HepG2 (cell line): ENCODE results near the gene INSR. TPM values are rescaled to one million over a fixed set of nuclear protein-coding genes. Genes with fewer than 3 reads are reported as not detected.

ENCODE experiments used
- AHDC1 ChIP-seq: sonication (generic); formaldehyde crosslinking; IDR thresholded peaks from 2 replicates; pipeline ENCODE4 v1.5.1; 2020; ENCODE audit warnings: mild to moderate bottlenecking, missing genetic modification reagents, borderline replicate concordance
- ARNTL ChIP-seq: sonication (generic); formaldehyde crosslinking; IDR thresholded peaks from 2 replicates; pipeline ENCODE4 v1.4.0; 2020; ENCODE audit warnings: mild to moderate bottlenecking, missing genetic modification reagents
- BCL6 ChIP-seq: IDR thresholded peaks from 2 replicates; pipeline ENCODE4 v1.6.1; 2016; ENCODE audit warnings: missing genetic modification reagents, missing compliant biosample characterization
- E2F2 ChIP-seq: sonication (generic); formaldehyde crosslinking; IDR thresholded peaks from 2 replicates; pipeline ENCODE4 v1.4.0; 2020; ENCODE audit warnings: missing genetic modification reagents, borderline replicate concordance
- HNRNPK ChIP-seq: fragments of 200-400 bp; formaldehyde crosslinking; IDR thresholded peaks from 2 replicates; pipeline ENCODE4 v1.6.1; 2018; ENCODE audit warnings: low read length, low read depth, moderate library complexity, mild to moderate bottlenecking; ENCODE audit not compliant: poor library complexity, severe bottlenecking
- HOXA3 ChIP-seq: sonication (generic); formaldehyde crosslinking; IDR thresholded peaks from 2 replicates; pipeline ENCODE4 v1.5.0; 2020; ENCODE audit warnings: missing genetic modification reagents
- KDM5B ChIP-seq: sonication (generic); formaldehyde crosslinking; IDR thresholded peaks from 2 replicates; pipeline ENCODE4 v1.4.0; 2020; ENCODE audit warnings: missing genetic modification reagents, mild to moderate bottlenecking, borderline replicate concordance
- PAWR ChIP-seq: sonication (generic); formaldehyde crosslinking; IDR thresholded peaks from 2 replicates; pipeline ENCODE4 v1.4.0; 2020; ENCODE audit warnings: missing genetic modification reagents, mild to moderate bottlenecking, borderline replicate concordance
- RARA ChIP-seq: IDR thresholded peaks from 2 replicates; pipeline ENCODE4 v1.6.1; 2016; ENCODE audit warnings: missing genetic modification reagents, missing compliant biosample characterization
- SP5 ChIP-seq: IDR thresholded peaks from 2 replicates; pipeline ENCODE4 v1.6.1; 2016; ENCODE audit warnings: low read depth, borderline replicate concordance
- TBP ChIP-seq: sonication (generic); formaldehyde crosslinking; IDR thresholded peaks from 2 replicates; pipeline ENCODE4 v1.5.0; 2020; ENCODE audit warnings: missing genetic modification reagents
- TGIF2 ChIP-seq: IDR thresholded peaks from 2 replicates; pipeline ENCODE4 v1.6.1; 2016; ENCODE audit warnings: control low read depth, missing compliant biosample characterization
- ZNF253 ChIP-seq: sonication (generic); formaldehyde crosslinking; IDR thresholded peaks from 2 replicates; pipeline ENCODE4 v1.8.0; 2022; ENCODE audit warnings: mild to moderate bottlenecking, missing genetic modification reagents, borderline replicate concordance
- ZNF501 ChIP-seq: sonication (generic); formaldehyde crosslinking; IDR thresholded peaks from 2 replicates; pipeline ENCODE4 v1.5.1; 2020; ENCODE audit warnings: mild to moderate bottlenecking, moderate library complexity, missing genetic modification reagents
- ZNF746 ChIP-seq: sonication (generic); formaldehyde crosslinking; IDR thresholded peaks from 2 replicates; pipeline ENCODE4 v1.8.0; 2022; ENCODE audit warnings: mild to moderate bottlenecking, missing genetic modification reagents
- ZNF761 ChIP-seq: sonication (generic); formaldehyde crosslinking; conservative IDR thresholded peaks from 2 replicates; pipeline ENCODE4 v1.4.0; 2020; ENCODE audit warnings: mild to moderate bottlenecking, missing genetic modification reagents
- polyA plus RNA-seq, 8 experiments: library from polyadenylated mRNA; depleted of rRNA in 3 of 8; stranded (reverse) in 7 of 8; unstranded in 1 of 8; fragments of >200 nt; fragmentation: Illumina TruSeq in 4 of 8; extraction: Trizol in 4 of 8; gene quantifications; 2 replicates each; pipeline versions ENCODE4 v1.2.1 to v1.2.3, GENCODE V29; 2011 to 2016; ENCODE audit warnings: low read depth in 4 of 8, missing spikeins in 1 of 8, mixed read lengths in 1 of 8; ENCODE audit not compliant: insufficient read depth in 1 of 8
- total RNA-seq, 5 experiments: library from RNA; depleted of rRNA; stranded (reverse); fragments of >200 nt; fragmentation: Illumina TruSeq; extraction: Trizol; gene quantifications; 2 replicates each; pipeline ENCODE4 v1.2.3, GENCODE V29; 2016; ENCODE audit warnings: low read depth in 1 of 5
- TF ChIP-seq, protein P1 (sequence below): IDR thresholded peaks from 2 replicates; pipeline ENCODE4 v1.6.1; 2012; ENCODE audit warnings: low read length, improper control_type of control experiment
- TF ChIP-seq, protein P2 (sequence below): sonication (generic); formaldehyde crosslinking; IDR thresholded peaks from 2 replicates; pipeline ENCODE4 v1.5.1; 2020; ENCODE audit warnings: mild to moderate bottlenecking, moderate library complexity, missing genetic modification reagents

INSR gene
- total and polyA plus RNA-seq, 2 of the 13 experiments (the other 11 are each of a cell fraction or from before 2014, with no cell fraction given) = 24.2 to 29.8 TPM

GRCh38 chr19:7214324-7215089 is 79.7 kb downstream of the INSR start (continued):
- TF ChIP-seq AHDC1 (CRISPR knock-in tag) (peak; percentile 62; the same call in 1 of the 2 replicates), BCL6 (CRISPR knock-in tag) (peak; percentile 44), SP5 (CRISPR knock-in tag) (peak; percentile 32; the same call in 1 of the 2 replicates), ARNTL (CRISPR knock-in tag) (peak; percentile 98), HOXA3 (CRISPR knock-in tag) (peak; percentile 72), ZNF746 (CRISPR knock-in tag) (no peak), PAWR (CRISPR knock-in tag) (no peak), KDM5B (CRISPR knock-in tag) (no peak), E2F2 (CRISPR knock-in tag) (no peak), RARA (CRISPR knock-in tag) (peak; percentile 77), HNRNPK (peak; percentile 92), ZNF761 (CRISPR knock-in tag) (no peak), TBP (CRISPR knock-in tag) (no peak), ZNF253 (CRISPR knock-in tag) (no peak), TGIF2 (CRISPR knock-in tag) (no peak), ZNF501 (CRISPR knock-in tag) (peak; percentile 49; the same call in 1 of the 2 replicates)
- TF ChIP-seq, protein P1, sequence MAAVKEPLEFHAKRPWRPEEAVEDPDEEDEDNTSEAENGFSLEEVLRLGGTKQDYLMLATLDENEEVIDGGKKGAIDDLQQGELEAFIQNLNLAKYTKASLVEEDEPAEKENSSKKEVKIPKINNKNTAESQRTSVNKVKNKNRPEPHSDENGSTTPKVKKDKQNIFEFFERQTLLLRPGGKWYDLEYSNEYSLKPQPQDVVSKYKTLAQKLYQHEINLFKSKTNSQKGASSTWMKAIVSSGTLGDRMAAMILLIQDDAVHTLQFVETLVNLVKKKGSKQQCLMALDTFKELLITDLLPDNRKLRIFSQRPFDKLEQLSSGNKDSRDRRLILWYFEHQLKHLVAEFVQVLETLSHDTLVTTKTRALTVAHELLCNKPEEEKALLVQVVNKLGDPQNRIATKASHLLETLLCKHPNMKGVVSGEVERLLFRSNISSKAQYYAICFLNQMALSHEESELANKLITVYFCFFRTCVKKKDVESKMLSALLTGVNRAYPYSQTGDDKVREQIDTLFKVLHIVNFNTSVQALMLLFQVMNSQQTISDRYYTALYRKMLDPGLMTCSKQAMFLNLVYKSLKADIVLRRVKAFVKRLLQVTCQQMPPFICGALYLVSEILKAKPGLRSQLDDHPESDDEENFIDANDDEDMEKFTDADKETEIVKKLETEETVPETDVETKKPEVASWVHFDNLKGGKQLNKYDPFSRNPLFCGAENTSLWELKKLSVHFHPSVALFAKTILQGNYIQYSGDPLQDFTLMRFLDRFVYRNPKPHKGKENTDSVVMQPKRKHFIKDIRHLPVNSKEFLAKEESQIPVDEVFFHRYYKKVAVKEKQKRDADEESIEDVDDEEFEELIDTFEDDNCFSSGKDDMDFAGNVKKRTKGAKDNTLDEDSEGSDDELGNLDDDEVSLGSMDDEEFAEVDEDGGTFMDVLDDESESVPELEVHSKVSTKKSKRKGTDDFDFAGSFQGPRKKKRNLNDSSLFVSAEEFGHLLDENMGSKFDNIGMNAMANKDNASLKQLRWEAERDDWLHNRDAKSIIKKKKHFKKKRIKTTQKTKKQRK = no peak
- TF ChIP-seq, protein P2, sequence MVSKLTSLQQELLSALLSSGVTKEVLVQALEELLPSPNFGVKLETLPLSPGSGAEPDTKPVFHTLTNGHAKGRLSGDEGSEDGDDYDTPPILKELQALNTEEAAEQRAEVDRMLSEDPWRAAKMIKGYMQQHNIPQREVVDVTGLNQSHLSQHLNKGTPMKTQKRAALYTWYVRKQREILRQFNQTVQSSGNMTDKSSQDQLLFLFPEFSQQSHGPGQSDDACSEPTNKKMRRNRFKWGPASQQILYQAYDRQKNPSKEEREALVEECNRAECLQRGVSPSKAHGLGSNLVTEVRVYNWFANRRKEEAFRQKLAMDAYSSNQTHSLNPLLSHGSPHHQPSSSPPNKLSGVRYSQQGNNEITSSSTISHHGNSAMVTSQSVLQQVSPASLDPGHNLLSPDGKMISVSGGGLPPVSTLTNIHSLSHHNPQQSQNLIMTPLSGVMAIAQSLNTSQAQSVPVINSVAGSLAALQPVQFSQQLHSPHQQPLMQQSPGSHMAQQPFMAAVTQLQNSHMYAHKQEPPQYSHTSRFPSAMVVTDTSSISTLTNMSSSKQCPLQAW (CRISPR knock-in tag) = peak; percentile 64
